Dedifferentiated amniotic fluid mesenchymal stem cell (primary cell): ENCODE results near the gene TAS1R2.
"Not testable (repeated sequence)": the region's sequence is repeated elsewhere in the genome, so short reads cannot be mapped to it uniquely, and the experiment has no call there.

ENCODE experiments used
- DNase-seq: peaks from one replicate; pipeline ENCODE4 v3.0.0-alpha.2; 2016; ENCODE audit errors: extremely low spot score

TAS1R2 gene

GRCh38 chr1:18868801-18869424 lies 9.5 kb upstream of the TAS1R2 start:
- no peak for DNase-seq

GRCh38 chr1:18868354-18868753 lies 8.9 kb upstream of the TAS1R2 start:
- DNase-seq: no peak

- no peak for DNase-seq
These were observed 7.4 kb upstream of the TAS1R2 start for GRCh38 chr1:18866846-18867245.

GRCh38 chr1:18866314-18866713 lies 6.9 kb upstream of the TAS1R2 start:
- DNase-seq: no peak

- no peak for DNase-seq
These were observed 5.7 kb upstream of the TAS1R2 start for GRCh38 chr1:18865176-18865575.

- DNase-seq: no peak
These were observed 2.1 kb upstream of the TAS1R2 start for GRCh38 chr1:18861590-18861989.

GRCh38 chr1:18861082-18861481 lies 1.6 kb upstream of the TAS1R2 start:
- no peak for DNase-seq

GRCh38 chr1:18858070-18858688 lies 1.3 kb downstream of the TAS1R2 start:
- DNase-seq: no peak

GRCh38 chr1:18856435-18856834 lies 3.0 kb downstream of the TAS1R2 start:
- DNase-seq: no peak

GRCh38 chr1:18855573-18855972 lies 3.9 kb downstream of the TAS1R2 start:
- DNase-seq: no peak

GRCh38 chr1:18854331-18855025 lies 5.0 kb downstream of the TAS1R2 start:
- DNase-seq: no peak

GRCh38 chr1:18852501-18852900 lies 7.0 kb downstream of the TAS1R2 start:
- DNase-seq: no peak

- no peak for DNase-seq
These were observed 10.2 kb downstream of the TAS1R2 start for GRCh38 chr1:18849261-18849711.

GRCh38 chr1:18847723-18848122 lies 11.7 kb downstream of the TAS1R2 start:
- not testable (repeated sequence) for DNase-seq

- no peak for DNase-seq
These were observed 19.3 kb downstream of the TAS1R2 start for GRCh38 chr1:18840145-18840544.

GRCh38 chr1:18836654-18837053 lies 22.8 kb downstream of the TAS1R2 start:
- no peak for DNase-seq

- not testable (repeated sequence) for DNase-seq
These were observed 27.1 kb downstream of the TAS1R2 start for GRCh38 chr1:18832319-18832718.

GRCh38 chr1:18831656-18832055 lies 27.8 kb downstream of the TAS1R2 start:
- DNase-seq: no peak

- DNase-seq: no peak
These were observed 28.9 kb downstream of the TAS1R2 start for GRCh38 chr1:18830596-18830995.

GRCh38 chr1:18829671-18830070 lies 29.8 kb downstream of the TAS1R2 start:
- no peak for DNase-seq

GRCh38 chr1:18828224-18828623 lies 31.2 kb downstream of the TAS1R2 start:
- DNase-seq: no peak

GRCh38 chr1:18823438-18823837 lies 36.0 kb downstream of the TAS1R2 start:
- DNase-seq: no peak
